Neural crest cell (in vitro differentiated cells): ENCODE measurements around the gene TMEM208. TPM values are rescaled to one million over a fixed set of nuclear protein-coding genes. Genes with fewer than 3 reads are reported as not detected.
A peak's percentile ranks its signal among the peaks of the same experiment; 100 is the strongest.

ENCODE experiments used
- DNase-seq: peaks from one replicate; pipeline ENCODE4 v3.0.0; 2021; ENCODE audit warnings: low read depth, mixed read lengths, low spot score
- H3K27ac Mint-ChIP-seq: one replicate; pipeline ENCODE4 v1.8.0; 2021; ENCODE audit warnings: mild to moderate bottlenecking, mixed read lengths; ENCODE audit not compliant: unreplicated experiment
- H3K27me3 Mint-ChIP-seq: 2 replicates; pipeline ENCODE4 v1.8.0; 2021; ENCODE audit warnings: low read depth, mild to moderate bottlenecking, mixed read lengths
- H3K36me3 Mint-ChIP-seq: 2 replicates; pipeline ENCODE4 v1.8.0; 2021; ENCODE audit warnings: low read depth, mild to moderate bottlenecking, mixed read lengths
- H3K4me1 Mint-ChIP-seq: 2 replicates; pipeline ENCODE4 v1.8.0; 2021; ENCODE audit warnings: mixed read lengths
- H3K4me3 Mint-ChIP-seq: one replicate; pipeline ENCODE4 v1.8.0; 2021; ENCODE audit warnings: mild to moderate bottlenecking, mixed read lengths
- H3K9me3 Mint-ChIP-seq: 2 replicates; pipeline ENCODE4 v1.8.0; 2021; ENCODE audit warnings: mixed read lengths
- CTCF ChIP-seq: fragments of 200-600 bp; sonication (generic); conservative IDR thresholded peaks from 2 replicates; pipeline ENCODE4 v1.5.0; 2021; ENCODE audit warnings: antibody characterized with exemption, mild to moderate bottlenecking
- total RNA-seq: library from RNA; stranded (reverse); gene quantifications from 2 replicates; pipeline ENCODE4 v1.2.1, GENCODE V29; 2021

The TMEM208 gene
- total RNA-seq, 1 donor from 2014 or later: 35.7 TPM

- H3K36me3 Mint-ChIP-seq: peaks cover 9% of the 10 kb centered on the region
- no peak for TF ChIP-seq CTCF
- H3K9me3 Mint-ChIP-seq: no peaks in the 10 kb centered on the region
- H3K4me1 Mint-ChIP-seq: peaks cover 31% of the 10 kb centered on the region
- H3K27me3 Mint-ChIP-seq: no peaks in the 10 kb centered on the region
- H3K27ac Mint-ChIP-seq: no peak overlapping the region
- DNase-seq: no peak
- H3K4me3 Mint-ChIP-seq: peak overlapping the region; percentile 93
Observed at GRCh38 chr16:67193536-67193935, 33.4 kb upstream of the TMEM208 start.

- H3K27ac Mint-ChIP-seq: no peak overlapping the region
- H3K4me1 Mint-ChIP-seq: peaks cover 31% of the 10 kb centered on the region
- no peak for DNase-seq
- TF ChIP-seq CTCF: no peak
- peaks cover 9% of the 10 kb centered on the region for H3K36me3 Mint-ChIP-seq
- H3K27me3 Mint-ChIP-seq: no peaks in the 10 kb centered on the region
- H3K9me3 Mint-ChIP-seq: no peaks in the 10 kb centered on the region
- peak overlapping the region; percentile 93 for H3K4me3 Mint-ChIP-seq
Observed at GRCh38 chr16:67194260-67194659, 32.7 kb upstream of the TMEM208 start.

- H3K4me1 Mint-ChIP-seq: peaks cover 31% of the 10 kb centered on the region
- H3K27me3 Mint-ChIP-seq: no peaks in the 10 kb centered on the region
- H3K36me3 Mint-ChIP-seq: peaks cover 9% of the 10 kb centered on the region
- TF ChIP-seq CTCF: no peak
- H3K4me3 Mint-ChIP-seq: peak overlapping the region; percentile 80
- no peak for DNase-seq
- no peak overlapping the region for H3K27ac Mint-ChIP-seq
- no peaks in the 10 kb centered on the region for H3K9me3 Mint-ChIP-seq
Observed at GRCh38 chr16:67195676-67196075, 31.3 kb upstream of the TMEM208 start.

GRCh38 chr16:67196881-67197280 is 30.0 kb upstream of the TMEM208 start:
- no peaks in the 10 kb centered on the region for H3K27me3 Mint-ChIP-seq
- TF ChIP-seq CTCF: no peak
- DNase-seq: no peak
- peak overlapping the region; percentile 80 for H3K4me3 Mint-ChIP-seq
- H3K36me3 Mint-ChIP-seq: peaks cover 9% of the 10 kb centered on the region
- no peaks in the 10 kb centered on the region for H3K9me3 Mint-ChIP-seq
- peak overlapping the region; percentile 24 for H3K27ac Mint-ChIP-seq
- peaks cover 25% of the 10 kb centered on the region for H3K4me1 Mint-ChIP-seq

GRCh38 chr16:67197704-67198103 is 29.2 kb upstream of the TMEM208 start:
- Mint-ChIP-seq H3K9me3 (no peaks in the 10 kb centered on the region), H3K4me3 (peak overlapping the region; percentile 65), H3K4me1 (peaks cover 20% of the 10 kb centered on the region), H3K27ac (no peak overlapping the region), H3K36me3 (peaks cover 9% of the 10 kb centered on the region), H3K27me3 (no peaks in the 10 kb centered on the region)
- no peak for DNase-seq
- no peak for TF ChIP-seq CTCF

GRCh38 chr16:67198238-67198734 is 28.6 kb upstream of the TMEM208 start:
- Mint-ChIP-seq H3K9me3 (no peaks in the 10 kb centered on the region), H3K4me3 (peak overlapping the region; percentile 65), H3K27me3 (no peaks in the 10 kb centered on the region), H3K27ac (no peak overlapping the region), H3K4me1 (peaks cover 17% of the 10 kb centered on the region), H3K36me3 (peaks cover 9% of the 10 kb centered on the region)
- TF ChIP-seq CTCF: peak; percentile 46
- DNase-seq: no peak
